SK-N-SH treated with all-trans-retinoic acid at 6 μM for 48 hours (cell line): ENCODE results near the gene ZNF783.

ENCODE experiments used
- ATAC-seq: fragments of 200-7000 bp; cut with Tn5 transposase; 3 replicates; pipeline ENCODE4 v1.9.1; 2020; ENCODE audit warnings: mild to moderate bottlenecking, moderate library complexity
- ARNTL ChIP-seq: fragments of 450-650 bp; formaldehyde crosslinking; IDR thresholded peaks from 2 replicates; pipeline ENCODE4 v1.5.0; 2020; ENCODE audit warnings: low read depth, mild to moderate bottlenecking, moderate library complexity, borderline replicate concordance
- BACH2 ChIP-seq: fragments of 250-450 bp; sonication (Bioruptor Pico); IDR thresholded peaks from 2 replicates; pipeline ENCODE4 v1.9.0; 2021; ENCODE audit warnings: mild to moderate bottlenecking, borderline replicate concordance
- CSDC2 ChIP-seq: fragments of 250-450 bp; sonication (Bioruptor Pico); IDR thresholded peaks from 2 replicates; pipeline ENCODE4 v1.5.0; 2020; ENCODE audit warnings: mild to moderate bottlenecking, moderate library complexity
- ESRRG ChIP-seq: fragments of 250-450 bp; sonication (Bioruptor Pico); IDR thresholded peaks from 2 replicates; pipeline ENCODE4 v1.6.1; 2021; ENCODE audit warnings: mild to moderate bottlenecking
- GLIS3 ChIP-seq: fragments of 250-450 bp; sonication (Bioruptor Pico); IDR thresholded peaks from 2 replicates; pipeline ENCODE4 v1.5.0; 2020; ENCODE audit warnings: mild to moderate bottlenecking, moderate library complexity
- ISL1 ChIP-seq: fragments of 250-450 bp; sonication (Bioruptor Pico); IDR thresholded peaks from 2 replicates; pipeline ENCODE4 v2.1.2; 2022; ENCODE audit warnings: mild to moderate bottlenecking, moderate library complexity
- OSR1 ChIP-seq: fragments of 250-450 bp; sonication (Bioruptor Pico); IDR thresholded peaks from 2 replicates; pipeline ENCODE4 v1.8.0; 2022; ENCODE audit warnings: moderate library complexity, mild to moderate bottlenecking, inconsistent platforms
- PPARA ChIP-seq: fragments of 250-450 bp; sonication (Bioruptor Pico); IDR thresholded peaks from 2 replicates; pipeline ENCODE4 v1.5.0; 2020; ENCODE audit warnings: mild to moderate bottlenecking, borderline replicate concordance
- RARB ChIP-seq: fragments of 250-450 bp; sonication (Bioruptor Pico); IDR thresholded peaks from 2 replicates; pipeline ENCODE4 v1.8.0; 2021; ENCODE audit warnings: mild to moderate bottlenecking, moderate library complexity
- SNAI2 ChIP-seq: fragments of 250-450 bp; sonication (Bioruptor Pico); IDR thresholded peaks from 2 replicates; pipeline ENCODE4 v1.5.0; 2020; ENCODE audit warnings: mild to moderate bottlenecking, moderate library complexity
- TCF4 ChIP-seq: fragments of 250-450 bp; sonication (Bioruptor Pico); IDR thresholded peaks from 2 replicates; pipeline ENCODE4 v1.8.0; 2021; ENCODE audit warnings: mild to moderate bottlenecking, moderate library complexity, borderline replicate concordance
- TOX ChIP-seq: fragments of 250-450 bp; sonication (Bioruptor Pico); IDR thresholded peaks from 2 replicates; pipeline ENCODE4 v1.8.0; 2021; ENCODE audit warnings: mild to moderate bottlenecking, moderate library complexity, borderline replicate concordance
- ZC3H10 ChIP-seq: fragments of 250-450 bp; sonication (Bioruptor Pico); IDR thresholded peaks from 2 replicates; pipeline ENCODE4 v1.5.1; 2021; ENCODE audit warnings: mild to moderate bottlenecking, moderate library complexity
- ZFP3 ChIP-seq: fragments of 250-450 bp; sonication (Bioruptor Pico); IDR thresholded peaks from 2 replicates; pipeline ENCODE4 v1.5.0; 2020; ENCODE audit warnings: mild to moderate bottlenecking, moderate library complexity
- ZFP30 ChIP-seq: fragments of 450-650 bp; formaldehyde crosslinking; IDR thresholded peaks from 2 replicates; pipeline ENCODE4 v1.5.0; 2022; ENCODE audit warnings: mild to moderate bottlenecking, moderate library complexity
- ZNF565 ChIP-seq: fragments of 450-650 bp; formaldehyde crosslinking; conservative IDR thresholded peaks from 2 replicates; pipeline ENCODE4 v1.5.0; 2020; ENCODE audit warnings: low read depth, mild to moderate bottlenecking, moderate library complexity
- ZNF70 ChIP-seq: fragments of 450-650 bp; formaldehyde crosslinking; IDR thresholded peaks from 2 replicates; pipeline ENCODE4 v1.5.0; 2020; ENCODE audit warnings: mild to moderate bottlenecking, moderate library complexity
- TF ChIP-seq, protein P1 (sequence below): fragments of 250-450 bp; sonication (Bioruptor Pico); IDR thresholded peaks from 2 replicates; pipeline ENCODE4 v1.8.0; 2021; ENCODE audit warnings: low read depth, mild to moderate bottlenecking, moderate library complexity, borderline replicate concordance
- TF ChIP-seq, protein P2 (sequence below): fragments of 250-450 bp; sonication (Bioruptor Pico); IDR thresholded peaks from 2 replicates; pipeline ENCODE4 v1.8.0; 2020; ENCODE audit warnings: mild to moderate bottlenecking, moderate library complexity, borderline replicate concordance
- TF ChIP-seq, protein P3 (sequence below): fragments of 250-450 bp; sonication (Bioruptor Pico); IDR thresholded peaks from 2 replicates; pipeline ENCODE4 v1.5.0; 2020; ENCODE audit warnings: mild to moderate bottlenecking, moderate library complexity
- TF ChIP-seq, protein P4 (sequence below): fragments of 250-450 bp; sonication (Bioruptor Pico); IDR thresholded peaks from 2 replicates; pipeline ENCODE4 v1.5.1; 2020; ENCODE audit warnings: low read depth, mild to moderate bottlenecking, moderate library complexity

Gene ZNF783

GRCh38 chr7:149280151-149280550, 18.2 kb downstream of the ZNF783 start:
- ATAC-seq: no peak
- TF ChIP-seq ESRRG (CRISPR knock-in tag): no peak
- no peak for TF ChIP-seq SNAI2 (CRISPR knock-in tag)
- no peak for TF ChIP-seq ISL1
- no peak for TF ChIP-seq ZNF565 (CRISPR knock-in tag)
- TF ChIP-seq BACH2 (CRISPR knock-in tag): no peak
- no peak for TF ChIP-seq TCF4 (CRISPR knock-in tag)
- no peak for TF ChIP-seq ZFP30 (CRISPR knock-in tag)
- no peak for TF ChIP-seq TOX (CRISPR knock-in tag)
- TF ChIP-seq, protein P1, sequence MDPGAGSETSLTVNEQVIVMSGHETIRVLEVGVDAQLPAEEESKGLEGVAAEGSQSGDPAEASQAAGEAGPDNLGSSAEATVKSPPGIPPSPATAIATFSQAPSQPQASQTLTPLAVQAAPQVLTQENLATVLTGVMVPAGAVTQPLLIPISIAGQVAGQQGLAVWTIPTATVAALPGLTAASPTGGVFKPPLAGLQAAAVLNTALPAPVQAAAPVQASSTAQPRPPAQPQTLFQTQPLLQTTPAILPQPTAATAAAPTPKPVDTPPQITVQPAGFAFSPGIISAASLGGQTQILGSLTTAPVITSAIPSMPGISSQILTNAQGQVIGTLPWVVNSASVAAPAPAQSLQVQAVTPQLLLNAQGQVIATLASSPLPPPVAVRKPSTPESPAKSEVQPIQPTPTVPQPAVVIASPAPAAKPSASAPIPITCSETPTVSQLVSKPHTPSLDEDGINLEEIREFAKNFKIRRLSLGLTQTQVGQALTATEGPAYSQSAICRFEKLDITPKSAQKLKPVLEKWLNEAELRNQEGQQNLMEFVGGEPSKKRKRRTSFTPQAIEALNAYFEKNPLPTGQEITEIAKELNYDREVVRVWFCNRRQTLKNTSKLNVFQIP (CRISPR knock-in tag): no peak
- TF ChIP-seq CSDC2: no peak
- no peak for TF ChIP-seq ZFP3 (CRISPR knock-in tag)
- TF ChIP-seq, protein P2, sequence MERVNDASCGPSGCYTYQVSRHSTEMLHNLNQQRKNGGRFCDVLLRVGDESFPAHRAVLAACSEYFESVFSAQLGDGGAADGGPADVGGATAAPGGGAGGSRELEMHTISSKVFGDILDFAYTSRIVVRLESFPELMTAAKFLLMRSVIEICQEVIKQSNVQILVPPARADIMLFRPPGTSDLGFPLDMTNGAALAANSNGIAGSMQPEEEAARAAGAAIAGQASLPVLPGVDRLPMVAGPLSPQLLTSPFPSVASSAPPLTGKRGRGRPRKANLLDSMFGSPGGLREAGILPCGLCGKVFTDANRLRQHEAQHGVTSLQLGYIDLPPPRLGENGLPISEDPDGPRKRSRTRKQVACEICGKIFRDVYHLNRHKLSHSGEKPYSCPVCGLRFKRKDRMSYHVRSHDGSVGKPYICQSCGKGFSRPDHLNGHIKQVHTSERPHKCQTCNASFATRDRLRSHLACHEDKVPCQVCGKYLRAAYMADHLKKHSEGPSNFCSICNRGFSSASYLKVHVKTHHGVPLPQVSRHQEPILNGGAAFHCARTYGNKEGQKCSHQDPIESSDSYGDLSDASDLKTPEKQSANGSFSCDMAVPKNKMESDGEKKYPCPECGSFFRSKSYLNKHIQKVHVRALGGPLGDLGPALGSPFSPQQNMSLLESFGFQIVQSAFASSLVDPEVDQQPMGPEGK (CRISPR knock-in tag): no peak
- TF ChIP-seq OSR1 (CRISPR knock-in tag): no peak
- TF ChIP-seq ZC3H10: no peak
- no peak for TF ChIP-seq RARB (CRISPR knock-in tag)
- TF ChIP-seq ZNF70 (CRISPR knock-in tag): no peak
- no peak for TF ChIP-seq ARNTL (CRISPR knock-in tag)

DNA sequence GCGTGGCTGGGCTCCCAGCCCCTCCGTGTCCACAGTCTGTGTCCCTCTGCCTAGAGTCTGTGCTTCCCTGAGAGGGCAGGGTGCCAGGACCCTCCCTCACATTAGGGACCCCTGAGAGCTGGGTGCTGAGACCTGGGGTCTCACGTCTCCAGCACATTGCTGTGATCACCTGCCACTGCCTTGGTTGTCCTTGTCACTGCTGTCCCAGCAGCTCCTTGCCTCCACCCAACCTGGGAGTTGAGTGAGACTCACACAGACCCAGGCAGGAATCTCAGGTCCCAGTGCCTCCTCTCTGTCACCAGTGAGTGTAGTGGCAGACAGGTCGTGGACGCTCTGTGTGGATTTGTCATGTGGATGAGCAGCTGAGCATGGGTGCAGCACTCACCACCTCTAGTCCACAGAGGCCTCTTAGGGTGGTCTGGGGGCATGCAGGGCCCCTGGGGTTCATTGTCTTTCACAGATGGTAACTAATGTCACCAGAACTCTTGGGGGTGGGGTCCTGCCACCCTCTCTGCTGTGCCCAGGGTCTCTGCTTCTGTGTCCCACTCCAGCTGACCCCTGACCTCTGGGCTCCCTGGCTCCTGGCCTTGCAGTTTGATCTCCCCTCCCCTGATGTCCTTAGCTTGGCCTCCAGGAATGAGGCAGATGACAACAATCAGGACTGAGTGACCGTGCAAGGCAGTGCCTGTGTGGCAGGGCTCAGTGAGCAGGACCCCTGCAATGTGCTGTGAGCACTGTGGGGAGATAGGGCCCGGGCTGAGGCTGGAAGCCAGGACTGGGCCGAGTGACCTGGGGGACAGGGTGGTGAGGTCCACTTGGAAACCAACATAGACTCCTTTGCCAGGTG, 18.9 kb downstream of the ZNF783 start:
- TF ChIP-seq GLIS3 (CRISPR knock-in tag) (no peak), ZNF565 (CRISPR knock-in tag) (no peak), BACH2 (CRISPR knock-in tag) (no peak), SNAI2 (CRISPR knock-in tag) (no peak), ISL1 (no peak), ESRRG (CRISPR knock-in tag) (no peak), ZFP3 (CRISPR knock-in tag) (no peak), PPARA (CRISPR knock-in tag) (no peak), OSR1 (CRISPR knock-in tag) (no peak), CSDC2 (no peak), ZNF70 (CRISPR knock-in tag) (no peak), ARNTL (CRISPR knock-in tag) (no peak)
- TF ChIP-seq, protein P2 (CRISPR knock-in tag): no peak
- TF ChIP-seq, protein P3, sequence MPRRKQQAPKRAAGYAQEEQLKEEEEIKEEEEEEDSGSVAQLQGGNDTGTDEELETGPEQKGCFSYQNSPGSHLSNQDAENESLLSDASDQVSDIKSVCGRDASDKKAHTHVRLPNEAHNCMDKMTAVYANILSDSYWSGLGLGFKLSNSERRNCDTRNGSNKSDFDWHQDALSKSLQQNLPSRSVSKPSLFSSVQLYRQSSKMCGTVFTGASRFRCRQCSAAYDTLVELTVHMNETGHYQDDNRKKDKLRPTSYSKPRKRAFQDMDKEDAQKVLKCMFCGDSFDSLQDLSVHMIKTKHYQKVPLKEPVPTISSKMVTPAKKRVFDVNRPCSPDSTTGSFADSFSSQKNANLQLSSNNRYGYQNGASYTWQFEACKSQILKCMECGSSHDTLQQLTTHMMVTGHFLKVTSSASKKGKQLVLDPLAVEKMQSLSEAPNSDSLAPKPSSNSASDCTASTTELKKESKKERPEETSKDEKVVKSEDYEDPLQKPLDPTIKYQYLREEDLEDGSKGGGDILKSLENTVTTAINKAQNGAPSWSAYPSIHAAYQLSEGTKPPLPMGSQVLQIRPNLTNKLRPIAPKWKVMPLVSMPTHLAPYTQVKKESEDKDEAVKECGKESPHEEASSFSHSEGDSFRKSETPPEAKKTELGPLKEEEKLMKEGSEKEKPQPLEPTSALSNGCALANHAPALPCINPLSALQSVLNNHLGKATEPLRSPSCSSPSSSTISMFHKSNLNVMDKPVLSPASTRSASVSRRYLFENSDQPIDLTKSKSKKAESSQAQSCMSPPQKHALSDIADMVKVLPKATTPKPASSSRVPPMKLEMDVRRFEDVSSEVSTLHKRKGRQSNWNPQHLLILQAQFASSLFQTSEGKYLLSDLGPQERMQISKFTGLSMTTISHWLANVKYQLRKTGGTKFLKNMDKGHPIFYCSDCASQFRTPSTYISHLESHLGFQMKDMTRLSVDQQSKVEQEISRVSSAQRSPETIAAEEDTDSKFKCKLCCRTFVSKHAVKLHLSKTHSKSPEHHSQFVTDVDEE: no peak
- TF ChIP-seq, protein P4, sequence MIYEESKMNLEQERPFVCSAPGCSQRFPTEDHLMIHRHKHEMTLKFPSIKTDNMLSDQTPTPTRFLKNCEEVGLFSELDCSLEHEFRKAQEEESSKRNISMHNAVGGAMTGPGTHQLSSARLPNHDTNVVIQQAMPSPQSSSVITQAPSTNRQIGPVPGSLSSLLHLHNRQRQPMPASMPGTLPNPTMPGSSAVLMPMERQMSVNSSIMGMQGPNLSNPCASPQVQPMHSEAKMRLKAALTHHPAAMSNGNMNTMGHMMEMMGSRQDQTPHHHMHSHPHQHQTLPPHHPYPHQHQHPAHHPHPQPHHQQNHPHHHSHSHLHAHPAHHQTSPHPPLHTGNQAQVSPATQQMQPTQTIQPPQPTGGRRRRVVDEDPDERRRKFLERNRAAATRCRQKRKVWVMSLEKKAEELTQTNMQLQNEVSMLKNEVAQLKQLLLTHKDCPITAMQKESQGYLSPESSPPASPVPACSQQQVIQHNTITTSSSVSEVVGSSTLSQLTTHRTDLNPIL (CRISPR knock-in tag): no peak
- TF ChIP-seq, protein P1 (CRISPR knock-in tag): no peak
- no peak for ATAC-seq
